ENCODE results near the gene PDK1. TPM values are rescaled to one million over a fixed set of nuclear protein-coding genes. Genes with fewer than 3 reads are reported as not detected.

The PDK1 gene
- total and polyA plus RNA-seq, 4 donors, result 2.9 to 20.9 (median 8.6) TPM

GRCh38 chr2:172643142-172643541 lies 87.3 kb downstream of the PDK1 start:
- TF ChIP-seq CTCF (IDR thresholded peaks at IDR 0.05; ENCODE audit: control extremely low read depth, extremely low read depth), result no peak
- Histone ChIP-seq H3K27ac (ENCODE audit: low read depth in 1 of 2, low read length in 1 of 2) (no peak overlapping the region), H3K36me3 (ENCODE audit: control insufficient read depth in 4 of 4, insufficient read depth in 4 of 4, low read length in 4 of 4) (no peaks in the 10 kb centered on the region), H3K4me3 (no peak overlapping the region), H3K27me3 (ENCODE audit: control insufficient read depth in 3 of 3, insufficient read depth in 3 of 3, low read length in 2 of 3) (peaks cover 0 to 7% (median 0%) of the 10 kb centered on the region in 3 donors), H3K9me3 (ENCODE audit: control insufficient read depth in 4 of 4, insufficient read depth in 3 of 4, low read length in 3 of 4) (no peaks in the 10 kb centered on the region), H3K4me1 (ENCODE audit: control insufficient read depth in 5 of 5, insufficient read depth in 5 of 5, low read length in 5 of 5) (peaks cover 0 to 10% (median 0%) of the 10 kb centered on the region in 5 donors), H3K9ac (ENCODE audit: insufficient read depth in 1 of 2, low read length in 2 of 2) (no peak overlapping the region)
- no peak for DNase-seq
- ATAC-seq (ENCODE audit: insufficient read depth, low FRiP score), result no peak
- 66 to 87% methylated on average over 6 of the region's 6 CpGs for WGBS, 2 donors

GRCh38 chr2:172647439-172647838 lies 91.5 kb downstream of the PDK1 start:
- Histone ChIP-seq H3K9me3 (ENCODE audit: control insufficient read depth in 4 of 4, insufficient read depth in 3 of 4, low read length in 3 of 4) (peaks cover 0 to 6% (median 0%) of the 10 kb centered on the region in 4 donors), H3K36me3 (ENCODE audit: control insufficient read depth in 4 of 4, insufficient read depth in 4 of 4, low read length in 4 of 4) (no peaks in the 10 kb centered on the region), H3K27ac (ENCODE audit: low read depth in 1 of 2, low read length in 1 of 2) (no peak overlapping the region), H3K9ac (ENCODE audit: insufficient read depth in 1 of 2, low read length in 2 of 2) (no peak overlapping the region), H3K4me3 (no peak overlapping the region), H3K4me1 (ENCODE audit: control insufficient read depth in 5 of 5, insufficient read depth in 5 of 5, low read length in 5 of 5) (peaks cover 0 to 10% (median 0%) of the 10 kb centered on the region in 5 donors), H3K27me3 (ENCODE audit: control insufficient read depth in 3 of 3, insufficient read depth in 3 of 3, low read length in 2 of 3) (peaks cover 0 to 3% (median 0%) of the 10 kb centered on the region in 3 donors)
- DNase-seq, result no peak
- no peak for ATAC-seq (ENCODE audit: insufficient read depth, low FRiP score)
- TF ChIP-seq CTCF (IDR thresholded peaks at IDR 0.05; ENCODE audit: control extremely low read depth, extremely low read depth), result no peak
- 93 to 96% methylated on average over 1 of the region's 1 CpG for WGBS, 2 donors

- H3K9me3 ChIP-seq (ENCODE audit: control insufficient read depth in 4 of 4, insufficient read depth in 3 of 4, low read length in 3 of 4), result peaks cover 0 to 7% (median 2%) of the 10 kb centered on the region in 4 donors
- TF ChIP-seq CTCF (IDR thresholded peaks at IDR 0.05; ENCODE audit: control extremely low read depth, extremely low read depth), result no peak
- 77 to 78% methylated on average over 8 of the region's 8 CpGs for WGBS, 2 donors
- no peaks in the 10 kb centered on the region for H3K36me3 ChIP-seq (ENCODE audit: control insufficient read depth in 4 of 4, insufficient read depth in 4 of 4, low read length in 4 of 4)
- H3K4me1 ChIP-seq (ENCODE audit: control insufficient read depth in 5 of 5, insufficient read depth in 5 of 5, low read length in 5 of 5), result no peaks in the 10 kb centered on the region
- no peak overlapping the region for H3K9ac ChIP-seq (ENCODE audit: insufficient read depth in 1 of 2, low read length in 2 of 2)
- H3K4me3 ChIP-seq, result no peak overlapping the region
- H3K27ac ChIP-seq (ENCODE audit: low read depth in 1 of 2, low read length in 1 of 2), result no peak overlapping the region
- H3K27me3 ChIP-seq (ENCODE audit: control insufficient read depth in 3 of 3, insufficient read depth in 3 of 3, low read length in 2 of 3), result peaks cover 0 to 2% (median 0%) of the 10 kb centered on the region in 3 donors
- ATAC-seq (ENCODE audit: insufficient read depth, low FRiP score), result no peak
- DNase-seq, result no peak
Measured at GRCh38 chr2:172655091-172655837, 99.4 kb downstream of the PDK1 start.
